Activated T-cell treated with anti-CD3 and anti-CD28 coated beads, Interleukin-2, amount 50 U/mL, for 4 hours (primary cell): ENCODE data around the gene DNAJC18. TPM values are rescaled to one million over a fixed set of nuclear protein-coding genes. Genes with fewer than 3 reads are reported as not detected.

Experiments used
- ATAC-seq, 2 donors: fragments of 200-7000 bp; cut with Tn5 transposase; one replicate each; pipeline ENCODE4 v1.10.0; 2021
- DNase-seq: peaks from one replicate; pipeline ENCODE4 v3.0.0-alpha.2; 2020
- H3K27me3 Mint-ChIP-seq: one replicate; pipeline ENCODE4 v1.8.0; 2021; ENCODE audit warnings: low read depth, mixed read lengths
- H3K36me3 Mint-ChIP-seq: one replicate; pipeline ENCODE4 v1.8.0; 2022; ENCODE audit warnings: mixed read lengths; ENCODE audit not compliant: insufficient read depth
- H3K4me1 Mint-ChIP-seq: one replicate; pipeline ENCODE4 v1.8.0; 2021; ENCODE audit warnings: low read depth, mixed read lengths
- H3K4me3 Mint-ChIP-seq: one replicate; pipeline ENCODE4 v1.8.0; 2021; ENCODE audit warnings: mild to moderate bottlenecking, moderate library complexity, mixed read lengths
- H3K9me3 Mint-ChIP-seq: one replicate; pipeline ENCODE4 v1.8.0; 2021; ENCODE audit warnings: mixed read lengths
- total RNA-seq, 3 donors: library from RNA; stranded (reverse); gene quantifications; one replicate each; pipeline ENCODE4 v1.2.1, GENCODE V29; 2021

Gene DNAJC18
- total RNA-seq, 3 donors from 2014 or later, result 22.7 to 32.8 (median 26.2) TPM

DNA sequence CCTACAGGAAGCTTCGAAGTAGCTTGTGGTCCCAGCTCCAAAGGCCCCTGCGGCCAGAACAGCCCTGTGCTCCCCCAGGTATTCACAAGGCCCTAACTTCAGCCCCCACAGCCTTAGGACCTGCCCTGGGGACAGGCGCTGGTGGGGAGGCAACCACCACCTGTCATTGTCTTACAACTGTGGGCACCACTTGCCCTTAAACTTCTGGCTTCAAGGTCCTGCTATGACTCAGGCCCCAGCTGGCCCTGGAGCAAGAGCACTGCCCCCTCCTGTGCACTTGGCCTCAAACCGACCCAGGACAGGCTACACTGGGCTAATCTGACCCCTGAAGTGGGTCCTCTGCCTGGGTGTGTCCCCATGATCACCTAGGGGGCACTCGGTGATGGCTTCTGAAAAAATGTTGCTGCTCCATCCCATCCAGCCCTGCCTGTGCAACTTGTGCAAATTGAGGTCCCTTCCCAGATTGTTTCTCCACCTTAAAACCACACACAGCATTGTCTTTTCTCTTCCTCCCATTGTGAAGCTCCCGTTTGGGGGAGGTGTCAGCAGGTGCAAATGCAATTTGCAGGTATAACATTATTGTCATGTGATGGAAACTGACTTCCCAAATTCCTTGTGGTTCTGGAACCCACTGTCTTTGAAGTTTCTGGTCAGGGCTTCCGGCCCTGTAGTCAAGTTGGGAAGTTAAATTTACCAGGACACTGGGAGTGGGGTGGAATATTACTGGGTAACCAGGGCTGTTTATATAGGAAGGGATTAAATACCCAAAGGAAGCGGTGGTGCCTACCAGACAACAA lies 43.3 kb downstream of the DNAJC18 start:
- H3K4me3 Mint-ChIP-seq, result peak overlapping the region; percentile 51
- DNase-seq (no peak), ATAC-seq (no peak)
- no peaks in the 10 kb centered on the region for H3K27me3 Mint-ChIP-seq
- peaks cover 21% of the 10 kb centered on the region for H3K4me1 Mint-ChIP-seq
- H3K9me3 Mint-ChIP-seq, result no peaks in the 10 kb centered on the region
- peaks cover 4% of the 10 kb centered on the region for H3K36me3 Mint-ChIP-seq

GRCh38 chr5:139394654-139395566 lies 44.4 kb downstream of the DNAJC18 start, which contains the start of gene PROB1:
TSS of gene PROB1 (minus strand) at chr5:139395104. CDS start at chr5:139395081, 23 bp downstream.
- DNase-seq, result no peak
- no peaks in the 10 kb centered on the region for H3K27me3 Mint-ChIP-seq
- H3K4me1 Mint-ChIP-seq, result peaks cover 33% of the 10 kb centered on the region
- ATAC-seq, result no peak
- peaks cover 4% of the 10 kb centered on the region for H3K36me3 Mint-ChIP-seq
- H3K4me3 Mint-ChIP-seq, result peak within 1 kb of the TSS; percentile 89
- H3K9me3 Mint-ChIP-seq, result no peaks in the 10 kb centered on the region

DNA sequence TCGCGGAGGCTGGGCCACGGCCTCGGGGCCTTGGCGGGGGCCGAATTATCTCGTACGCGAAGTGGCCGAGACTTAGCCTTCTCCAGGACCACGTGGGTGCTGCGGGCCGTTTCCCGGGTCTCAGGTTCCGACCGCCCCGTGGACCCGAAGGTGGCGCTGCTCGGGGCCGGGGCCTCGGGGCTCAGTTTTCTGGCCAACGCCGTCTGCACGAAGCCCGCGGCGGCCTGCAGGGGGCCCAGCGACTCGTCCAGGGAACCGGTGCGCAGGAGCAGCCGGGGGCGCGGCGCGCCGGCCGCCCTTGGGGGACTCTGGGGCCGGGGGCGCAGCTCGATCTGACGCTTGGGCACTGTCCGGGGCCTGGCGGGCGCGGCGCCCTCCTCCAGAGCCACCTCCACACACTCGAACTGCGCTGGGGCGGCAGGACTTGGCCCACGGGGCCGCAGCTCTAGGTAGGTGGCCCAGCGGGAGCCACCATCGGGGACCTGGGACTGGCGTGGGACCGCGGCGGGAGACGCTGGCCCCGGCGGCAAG lies 45.1 kb downstream of the DNAJC18 start:
- Mint-ChIP-seq H3K4me1 (peaks cover 35% of the 10 kb centered on the region), H3K27me3 (no peaks in the 10 kb centered on the region), H3K36me3 (peaks cover under 1% of the 10 kb centered on the region), H3K4me3 (peak overlapping the region; percentile 89), H3K9me3 (no peaks in the 10 kb centered on the region)
- peak in 1 of 2 donors; percentile 30 for ATAC-seq
- DNase-seq, result peak; percentile 56

DNA sequence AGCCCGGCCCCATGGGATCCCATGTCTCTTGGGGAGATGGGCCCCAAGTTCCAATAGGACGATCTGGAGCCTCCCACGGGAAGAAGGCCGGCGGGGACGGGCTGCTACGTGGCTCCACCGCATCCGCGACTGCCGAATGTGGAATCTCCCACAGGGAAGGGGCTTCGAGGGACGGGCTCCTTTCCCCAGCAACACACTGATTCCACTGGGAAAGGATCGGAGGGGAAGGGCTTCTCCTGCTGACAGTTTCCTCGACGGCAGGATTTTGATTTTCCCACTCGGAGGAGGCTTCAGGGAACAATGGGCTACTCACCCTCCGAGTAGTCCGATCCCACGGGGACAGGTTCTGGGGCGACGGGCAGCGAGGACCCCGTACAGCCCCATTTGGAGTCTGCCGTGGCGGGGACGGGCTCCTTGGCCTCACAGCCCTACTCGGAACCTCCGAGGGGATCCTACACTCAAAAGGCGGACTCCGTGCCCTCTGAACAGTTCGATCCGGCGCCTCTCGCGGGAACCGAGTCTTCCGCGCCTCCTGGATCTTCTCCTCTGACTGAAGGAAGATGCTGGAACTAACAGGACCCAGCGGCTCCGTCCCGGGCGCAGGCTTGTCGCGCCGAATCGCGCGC lies 45.7 kb downstream of the DNAJC18 start:
- ATAC-seq, result no peak
- Mint-ChIP-seq H3K4me1 (peaks cover 34% of the 10 kb centered on the region), H3K36me3 (no peaks in the 10 kb centered on the region), H3K27me3 (no peaks in the 10 kb centered on the region), H3K4me3 (peak overlapping the region; percentile 89), H3K9me3 (no peaks in the 10 kb centered on the region)
- DNase-seq, result no peak

GRCh38 chr5:139392678-139393496 lies 46.4 kb downstream of the DNAJC18 start:
- Mint-ChIP-seq H3K36me3 (no peaks in the 10 kb centered on the region), H3K27me3 (no peaks in the 10 kb centered on the region), H3K9me3 (no peaks in the 10 kb centered on the region), H3K4me1 (peaks cover 34% of the 10 kb centered on the region), H3K4me3 (peak overlapping the region; percentile 89)
- DNase-seq, result peak; percentile 63
- ATAC-seq, result peak; percentile 73 to 81

GRCh38 chr5:139392324-139392677 lies 47.0 kb downstream of the DNAJC18 start:
- H3K9me3 Mint-ChIP-seq, result no peaks in the 10 kb centered on the region
- H3K27me3 Mint-ChIP-seq, result no peaks in the 10 kb centered on the region
- no peaks in the 10 kb centered on the region for H3K36me3 Mint-ChIP-seq
- H3K4me1 Mint-ChIP-seq, result peaks cover 34% of the 10 kb centered on the region
- H3K4me3 Mint-ChIP-seq, result peak overlapping the region; percentile 89
- no peak for DNase-seq
- ATAC-seq, result peak in 1 of 2 donors; percentile 39

DNA sequence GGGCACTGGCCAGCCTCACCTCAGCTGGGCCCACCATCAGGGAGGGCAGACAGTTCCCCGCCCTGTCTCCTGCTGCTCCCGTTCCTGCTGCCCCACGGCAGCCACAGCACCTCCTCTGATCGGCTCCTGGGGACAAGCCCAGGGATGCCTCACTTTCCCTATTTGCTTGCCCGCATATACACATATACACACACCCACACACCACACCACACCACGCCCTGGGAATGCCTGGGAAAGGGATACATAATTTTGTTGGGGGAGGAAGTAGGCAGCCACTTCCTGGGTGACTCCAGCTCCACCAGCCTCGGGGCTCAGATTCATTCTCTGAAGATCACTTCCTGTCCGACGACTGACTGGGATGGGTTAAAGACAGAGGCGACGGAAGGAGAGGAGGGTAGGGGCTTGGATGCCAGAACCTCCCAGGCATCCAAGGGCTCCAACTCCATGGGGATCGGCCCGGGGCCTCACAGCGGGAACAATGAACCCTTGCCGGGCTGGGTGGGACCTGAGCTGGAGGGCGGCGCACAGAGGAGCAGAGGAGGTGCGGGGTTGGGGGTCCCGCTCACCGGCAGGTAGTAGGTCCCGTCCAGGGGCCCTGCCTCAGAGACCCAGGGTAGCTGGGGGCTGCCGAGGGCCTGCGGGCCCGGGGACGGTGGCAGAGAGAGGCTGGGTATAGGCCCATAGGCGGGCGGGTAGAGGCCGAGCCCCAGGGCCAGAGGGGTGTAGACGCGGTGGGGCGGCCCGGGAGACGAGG lies 47.6 kb downstream of the DNAJC18 start:
- Mint-ChIP-seq H3K36me3 (no peaks in the 10 kb centered on the region), H3K4me3 (peak overlapping the region; percentile 85), H3K4me1 (peaks cover 35% of the 10 kb centered on the region), H3K9me3 (no peaks in the 10 kb centered on the region), H3K27me3 (no peaks in the 10 kb centered on the region)
- no peak for DNase-seq
- ATAC-seq, result peak in 1 of 2 donors; percentile 3

DNA sequence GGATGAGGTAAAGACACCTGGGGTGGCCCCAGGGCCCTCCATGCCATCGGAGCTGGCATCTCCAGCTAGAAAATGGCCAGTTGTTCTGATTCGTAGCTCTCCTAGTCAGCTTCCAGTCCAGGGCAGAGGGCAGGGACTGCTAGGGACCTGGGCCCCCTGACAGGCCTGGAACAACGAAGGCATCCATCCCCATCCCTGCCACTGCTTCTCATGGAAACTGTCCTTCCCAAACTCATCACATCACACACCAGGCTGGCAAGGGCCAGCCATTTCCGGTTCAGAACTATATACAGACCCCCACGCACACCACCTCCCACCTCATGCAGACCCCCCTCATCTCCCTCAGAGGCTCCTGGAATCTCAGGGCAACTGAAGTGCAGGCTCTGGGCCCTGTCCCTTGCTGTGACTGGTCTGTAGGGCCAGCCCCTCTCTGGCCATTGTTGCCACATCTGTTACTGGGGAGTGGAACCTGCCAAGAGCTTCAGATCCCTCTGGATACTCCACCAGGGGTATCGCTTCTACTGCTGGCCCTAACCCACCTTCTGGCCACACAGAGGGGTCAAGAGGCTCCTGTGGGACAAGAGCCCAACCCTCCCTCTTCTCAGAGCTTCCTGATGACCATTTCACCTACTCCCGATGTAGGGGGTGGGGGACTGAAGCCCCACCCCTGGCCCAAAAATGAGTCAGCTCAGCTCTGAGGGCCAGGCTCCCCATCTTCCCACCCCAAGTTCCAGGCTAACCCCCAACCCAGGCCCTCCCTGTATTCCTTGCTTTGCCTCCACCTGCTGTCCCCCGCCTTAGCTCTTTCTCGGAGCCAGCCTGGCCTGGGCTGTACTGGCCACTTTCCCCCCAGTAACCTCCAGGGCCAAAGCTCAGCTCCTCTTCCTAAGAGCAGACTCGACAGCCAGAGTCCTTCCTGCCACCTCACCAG lies 48.4 kb downstream of the DNAJC18 start:
- peak overlapping the region; percentile 85 for H3K4me3 Mint-ChIP-seq
- no peaks in the 10 kb centered on the region for H3K9me3 Mint-ChIP-seq
- no peaks in the 10 kb centered on the region for H3K27me3 Mint-ChIP-seq
- ATAC-seq, result no peak
- peaks cover 41% of the 10 kb centered on the region for H3K4me1 Mint-ChIP-seq
- DNase-seq, result no peak
- no peaks in the 10 kb centered on the region for H3K36me3 Mint-ChIP-seq

GRCh38 chr5:139389701-139390638 lies 49.4 kb downstream of the DNAJC18 start, which contains the start of gene MZB1:
TSS of gene MZB1 (minus strand) at chr5:139389913. CDS start at chr5:139389856, 57 bp downstream.
- Mint-ChIP-seq H3K9me3 (no peaks in the 10 kb centered on the region), H3K4me3 (peak within 1 kb of the TSS; percentile 62), H3K36me3 (no peaks in the 10 kb centered on the region), H3K4me1 (peaks cover 50% of the 10 kb centered on the region), H3K27me3 (no peaks in the 10 kb centered on the region)
- ATAC-seq (peak; percentile 41 to 48), DNase-seq (peak; percentile 38)

DNA sequence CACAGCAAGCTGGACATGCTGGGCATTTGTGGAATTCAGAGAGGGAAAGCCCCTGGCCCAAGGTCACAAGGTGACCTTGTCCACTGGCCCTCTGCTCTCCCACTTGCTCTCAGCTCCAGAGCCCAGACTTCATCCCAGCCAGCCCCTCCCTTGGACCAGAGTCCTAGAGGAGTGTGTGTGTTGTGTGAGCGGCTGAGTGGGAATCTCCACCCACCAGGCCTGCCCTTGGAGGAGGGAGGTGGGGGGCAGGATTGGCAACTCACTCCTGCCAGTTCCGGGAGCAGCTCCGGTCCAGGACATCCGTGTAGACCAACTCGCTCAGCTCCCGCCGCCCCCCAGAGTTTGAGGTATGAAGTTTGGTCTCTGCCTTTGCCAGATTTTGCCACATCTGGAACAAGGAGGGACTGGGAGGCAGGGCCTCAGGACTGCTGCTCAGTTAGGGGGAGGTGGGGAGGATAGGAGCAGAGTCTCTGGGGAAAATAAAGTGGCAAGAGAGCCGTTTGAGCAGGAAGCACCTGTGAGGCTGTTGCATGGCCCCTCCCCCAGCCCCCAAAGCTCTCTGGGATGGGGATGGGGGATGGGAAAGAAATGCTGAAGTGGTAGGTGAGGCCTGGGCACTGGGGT lies 51.0 kb downstream of the DNAJC18 start:
- Mint-ChIP-seq H3K9me3 (no peaks in the 10 kb centered on the region), H3K4me3 (peak overlapping the region; percentile 24), H3K36me3 (no peaks in the 10 kb centered on the region), H3K27me3 (no peaks in the 10 kb centered on the region), H3K4me1 (peaks cover 61% of the 10 kb centered on the region)
- DNase-seq (no peak), ATAC-seq (no peak)

DNA sequence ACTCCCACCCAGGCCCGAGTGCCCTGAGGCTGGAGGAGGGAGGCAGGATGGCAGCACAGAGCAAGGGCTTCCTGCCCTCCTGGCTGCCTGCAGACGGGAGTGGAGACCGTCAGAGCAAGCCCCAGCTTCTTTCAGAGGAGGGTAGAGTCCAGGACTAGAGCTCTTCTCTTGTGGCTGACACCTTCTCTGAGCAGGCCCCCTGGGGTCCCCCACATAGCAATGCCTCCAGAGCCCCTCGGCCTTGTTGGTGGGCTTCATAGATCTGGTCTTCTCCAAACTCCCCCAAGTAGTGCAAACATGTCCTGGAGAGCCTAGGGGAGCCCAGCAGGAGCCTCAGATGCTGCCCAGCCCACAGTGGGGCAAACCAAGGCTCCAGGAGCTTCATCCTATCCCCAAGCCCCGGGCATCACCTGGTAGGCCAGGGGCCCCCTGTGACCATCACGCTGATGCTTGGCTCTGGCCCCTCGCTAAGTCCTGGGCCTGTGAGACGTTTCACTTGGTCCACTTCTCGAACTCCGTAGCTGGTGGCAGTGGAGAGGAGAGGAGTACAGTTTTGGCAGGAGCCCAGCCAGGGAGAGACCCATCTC lies 51.6 kb downstream of the DNAJC18 start:
- no peaks in the 10 kb centered on the region for H3K9me3 Mint-ChIP-seq
- ATAC-seq, result no peak
- no peaks in the 10 kb centered on the region for H3K27me3 Mint-ChIP-seq
- peak overlapping the region; percentile 24 for H3K4me3 Mint-ChIP-seq
- H3K4me1 Mint-ChIP-seq, result peaks cover 56% of the 10 kb centered on the region
- DNase-seq, result no peak
- no peaks in the 10 kb centered on the region for H3K36me3 Mint-ChIP-seq
